Activated CD4-positive, alpha-beta T cell treated with anti-CD3 and anti-CD28 coated beads, Interleukin-2, Interleukin-6, amounts not matched to agents 100 ng/mL and 50 ng/mL, durations not matched to agents 16 hours and 8 hours (primary cell): ENCODE results near the gene TNFAIP8L3.

ENCODE experiments used
- DNase-seq: peaks from one replicate; pipeline ENCODE4 v3.0.0-alpha.2; 2020

The TNFAIP8L3 gene

DNA sequence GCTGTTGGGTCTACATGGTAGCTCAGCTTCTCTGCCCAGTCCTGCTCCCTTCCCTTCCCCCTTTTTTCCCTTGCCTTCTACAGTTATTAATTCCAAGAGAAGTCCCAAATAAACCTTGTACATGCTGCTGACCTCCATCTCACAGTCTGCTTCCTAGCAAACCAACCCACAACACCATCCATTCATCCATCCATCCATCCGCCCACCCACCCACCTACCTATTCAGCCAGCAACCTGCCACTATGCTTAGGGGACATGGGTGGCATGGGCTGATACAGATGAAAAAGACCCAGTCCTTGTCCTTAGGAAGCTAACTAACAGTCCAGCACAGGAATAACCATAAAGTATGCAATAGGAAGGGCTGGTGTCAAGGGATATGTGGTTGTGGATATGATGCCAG lies 5.7 kb downstream of the TNFAIP8L3 start:
- no peak for DNase-seq

DNA sequence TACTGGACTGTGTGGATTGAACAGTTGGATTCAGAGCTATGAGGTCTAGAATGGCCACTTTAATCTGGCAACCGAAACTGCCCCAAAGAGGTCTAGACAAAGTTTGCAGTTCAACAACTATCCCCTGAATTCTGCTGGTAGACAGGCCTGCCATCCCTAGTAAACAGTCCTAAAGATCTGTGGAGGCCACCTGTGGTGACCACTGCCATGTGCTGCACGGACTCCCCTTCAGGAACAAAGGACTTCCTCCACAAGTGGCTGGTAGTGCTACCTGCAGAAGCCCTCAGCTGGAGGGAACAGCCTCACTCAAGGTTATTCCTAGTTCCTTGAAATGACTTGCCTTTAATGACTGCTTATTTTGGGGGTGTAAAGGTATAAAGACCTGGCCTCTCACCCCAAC lies 6.1 kb downstream of the TNFAIP8L3 start:
- no peak for DNase-seq

DNA sequence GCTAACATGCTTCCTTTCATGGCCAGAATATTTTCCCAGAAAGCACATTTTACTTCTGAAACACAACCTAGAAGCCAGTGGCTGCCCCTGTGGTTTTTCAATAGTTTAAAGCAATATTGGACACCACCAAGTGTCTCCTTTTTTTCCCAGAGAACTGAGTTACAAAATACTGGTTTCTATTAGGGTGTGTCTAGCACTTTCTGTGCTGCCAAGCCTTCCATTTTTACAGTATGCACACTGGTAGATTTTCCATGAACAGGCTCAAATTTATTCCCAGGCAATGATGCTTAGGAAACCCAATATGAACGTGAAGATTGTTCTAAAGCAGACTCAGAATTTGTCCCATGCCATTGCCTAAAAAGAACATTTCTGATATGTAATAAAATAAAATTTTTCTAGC lies 7.2 kb downstream of the TNFAIP8L3 start:
- no peak for DNase-seq

GRCh38 chr15:51086409-51086808 lies 8.3 kb downstream of the TNFAIP8L3 start:
- DNase-seq = no peak

- no peak for DNase-seq
Measured at GRCh38 chr15:51085764-51086163, 8.9 kb downstream of the TNFAIP8L3 start.

DNA sequence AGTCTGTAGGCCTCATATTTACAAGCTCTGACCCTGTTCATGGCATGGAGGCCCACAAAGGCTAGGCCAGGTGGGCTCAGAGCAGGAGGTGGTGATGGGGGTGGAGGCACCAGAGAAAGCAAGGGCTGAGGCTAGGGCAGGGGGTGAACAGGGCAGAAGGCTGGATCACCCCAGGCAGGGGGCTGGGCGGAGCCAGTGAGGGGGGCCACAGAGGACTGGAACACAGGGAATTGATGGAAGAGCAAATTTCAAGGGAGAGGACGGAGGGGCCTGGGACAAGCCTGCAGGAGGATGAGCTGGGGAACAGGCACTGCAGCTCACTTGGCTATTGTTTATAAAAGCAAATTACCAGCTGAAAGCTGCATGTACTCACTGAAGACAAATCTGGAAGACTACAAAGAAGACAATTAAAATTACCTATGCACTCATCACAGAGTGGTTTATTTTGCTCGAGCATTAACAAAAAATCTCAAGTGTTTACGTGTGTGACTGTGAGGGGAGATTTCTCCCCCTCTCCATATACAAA lies 11.0 kb downstream of the TNFAIP8L3 start:
- DNase-seq = no peak

- DNase-seq = no peak
Measured at GRCh38 chr15:51082246-51082645, 12.5 kb downstream of the TNFAIP8L3 start.

DNA sequence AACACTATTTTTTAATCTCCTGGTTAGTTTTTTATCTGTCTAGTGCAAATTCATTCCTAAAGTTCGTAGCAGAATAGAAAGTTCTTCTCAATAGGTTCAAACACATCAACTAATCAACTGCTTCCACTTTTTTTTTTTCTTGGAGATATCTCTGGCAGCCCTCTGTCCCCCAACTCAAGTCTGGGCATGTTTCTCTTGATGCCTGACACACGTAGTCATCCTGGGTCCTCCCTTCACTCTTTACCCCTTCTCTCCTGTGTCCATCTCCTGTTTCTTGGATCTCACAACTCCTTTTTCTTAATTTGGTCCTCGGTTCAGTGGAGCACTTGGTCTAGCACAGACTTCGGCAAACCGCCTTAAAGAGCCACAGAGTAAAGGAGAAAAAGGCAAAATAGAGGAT lies 14.4 kb downstream of the TNFAIP8L3 start:
- DNase-seq = no peak

DNA sequence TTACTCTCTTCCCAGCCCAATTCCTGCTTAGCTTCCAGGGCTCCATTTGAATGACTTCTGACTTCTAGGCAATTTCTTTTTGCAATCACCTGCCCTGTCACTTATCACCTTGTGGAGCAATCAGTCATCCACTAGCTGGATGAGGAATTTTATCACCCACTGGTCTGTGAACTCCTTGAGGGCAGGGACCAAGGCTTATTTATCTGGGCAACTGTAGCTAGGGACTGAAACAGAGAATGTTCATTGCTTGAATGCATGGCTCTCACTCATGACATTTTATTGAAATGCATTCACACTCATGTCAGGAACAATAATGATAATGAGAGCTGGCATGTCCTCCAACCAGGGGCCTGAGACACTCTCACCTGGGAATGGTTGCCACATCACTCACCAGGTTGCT lies 15.5 kb downstream of the TNFAIP8L3 start:
- no peak for DNase-seq

DNA sequence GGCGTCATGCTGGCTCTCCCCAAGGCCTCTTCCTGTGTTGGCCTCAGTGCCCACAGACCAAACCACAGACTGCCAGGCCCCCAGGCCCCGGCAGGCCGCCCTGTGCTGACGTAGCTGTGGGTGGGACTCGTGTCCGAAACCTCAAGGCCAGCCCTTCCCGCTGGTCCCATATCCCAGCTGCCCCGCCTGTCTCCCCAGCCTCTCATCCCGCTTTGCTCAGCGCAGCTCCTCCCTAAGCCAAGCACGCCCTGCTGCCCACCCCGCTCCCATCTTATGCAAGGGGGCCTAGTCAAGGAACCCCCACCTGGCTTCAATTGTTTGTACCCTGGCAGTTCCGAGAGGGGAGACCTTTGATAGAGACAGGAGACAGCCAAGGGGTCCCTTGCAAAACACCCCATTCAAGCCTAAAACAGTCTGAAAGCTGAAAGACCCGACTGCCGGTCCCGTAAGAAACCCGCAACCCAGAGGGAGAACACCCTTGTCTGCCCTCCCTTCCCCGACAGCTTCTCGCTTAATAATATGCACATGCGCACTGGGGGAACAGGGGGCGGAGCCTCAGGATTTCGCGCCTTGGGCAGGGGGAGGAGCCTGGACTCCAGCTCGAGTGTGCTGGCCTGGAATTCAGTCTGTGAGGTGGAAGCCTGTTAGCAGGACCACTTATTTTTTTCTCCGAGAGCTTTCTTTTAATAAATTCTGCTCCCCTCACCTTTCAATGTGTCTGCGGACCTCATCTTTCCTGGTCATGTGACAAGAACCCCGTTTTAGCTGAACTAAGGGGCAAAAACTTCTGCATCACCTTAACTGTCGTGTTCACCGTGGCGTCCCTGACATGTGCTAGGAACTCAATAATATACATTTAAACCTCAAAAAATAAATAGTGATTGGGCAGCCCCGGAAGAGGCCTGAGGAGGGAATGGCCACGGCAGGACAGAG lies 17.2 kb downstream of the TNFAIP8L3 start:
- DNase-seq = peak; percentile 77

GRCh38 chr15:51076524-51077220 lies 18.0 kb downstream of the TNFAIP8L3 start:
- no peak for DNase-seq

DNA sequence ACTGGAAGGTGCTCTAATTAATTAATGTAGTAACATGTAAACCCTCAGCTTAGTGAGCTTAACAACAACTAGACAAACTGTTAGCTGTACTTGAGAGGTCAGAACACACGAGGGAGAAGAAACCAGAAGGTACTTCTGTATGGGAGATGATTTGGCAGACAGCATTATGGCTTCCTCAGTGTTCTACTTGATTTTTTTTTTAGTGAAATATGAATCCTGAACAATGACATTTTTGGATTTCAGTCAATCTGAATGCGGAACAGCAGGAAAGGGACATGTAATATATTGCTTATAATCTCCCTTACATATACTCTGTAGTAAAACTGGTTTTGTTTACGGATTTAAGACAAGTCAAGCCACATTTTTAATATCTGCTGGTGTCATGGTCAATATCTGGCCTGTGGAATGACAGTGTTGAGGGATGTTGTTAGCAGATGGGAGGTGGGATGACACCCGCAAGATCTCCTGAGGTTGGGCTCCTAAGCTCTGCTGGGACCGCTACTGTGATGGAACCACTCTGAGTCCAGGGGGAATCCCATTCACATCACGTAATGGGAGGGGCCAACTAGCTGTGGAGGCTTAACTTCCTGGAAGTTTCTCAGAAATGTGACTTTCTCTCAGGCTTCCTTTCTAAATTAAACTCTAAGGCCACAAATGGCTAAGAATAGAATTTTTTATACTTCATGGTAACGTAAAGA lies 18.7 kb downstream of the TNFAIP8L3 start:
- DNase-seq = peak; percentile 50

DNA sequence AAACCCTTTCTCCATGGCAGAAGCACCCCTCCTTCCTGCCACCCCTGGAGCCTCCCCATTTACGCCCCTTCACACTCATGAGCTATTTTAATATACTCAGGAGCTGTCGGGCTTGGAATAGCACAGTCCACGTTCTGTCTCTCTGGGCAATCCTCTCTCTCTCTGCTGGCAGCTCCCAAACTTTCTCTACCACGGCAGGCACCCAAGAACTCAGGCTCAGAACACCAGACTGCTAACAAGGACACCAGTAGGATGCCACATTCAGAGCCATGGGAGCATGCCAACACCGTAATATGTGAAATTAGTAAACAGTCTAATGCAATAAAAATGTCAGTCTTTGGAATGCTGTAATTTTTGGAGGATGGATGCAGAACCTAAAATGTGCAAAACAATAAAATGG lies 19.3 kb downstream of the TNFAIP8L3 start:
- DNase-seq = no peak

DNA sequence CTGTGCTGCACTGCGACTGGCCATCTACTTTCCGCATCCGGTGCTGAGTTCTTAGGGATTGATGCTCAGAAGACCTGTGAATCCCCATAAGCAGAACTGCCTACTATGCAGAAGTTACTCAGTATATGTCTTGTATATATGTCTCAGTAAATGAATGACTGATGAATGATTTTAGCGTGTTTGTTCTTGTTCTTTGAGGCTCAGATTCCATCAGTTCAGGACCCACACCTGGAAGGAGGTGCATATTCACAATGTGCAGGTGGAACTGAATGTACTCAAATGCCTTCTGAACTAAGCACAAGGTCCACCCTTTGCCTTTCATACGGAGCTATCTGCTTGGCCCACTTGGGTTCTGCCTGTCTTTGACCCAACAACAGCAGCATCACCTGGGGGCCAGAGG lies 19.8 kb downstream of the TNFAIP8L3 start:
- no peak for DNase-seq

DNA sequence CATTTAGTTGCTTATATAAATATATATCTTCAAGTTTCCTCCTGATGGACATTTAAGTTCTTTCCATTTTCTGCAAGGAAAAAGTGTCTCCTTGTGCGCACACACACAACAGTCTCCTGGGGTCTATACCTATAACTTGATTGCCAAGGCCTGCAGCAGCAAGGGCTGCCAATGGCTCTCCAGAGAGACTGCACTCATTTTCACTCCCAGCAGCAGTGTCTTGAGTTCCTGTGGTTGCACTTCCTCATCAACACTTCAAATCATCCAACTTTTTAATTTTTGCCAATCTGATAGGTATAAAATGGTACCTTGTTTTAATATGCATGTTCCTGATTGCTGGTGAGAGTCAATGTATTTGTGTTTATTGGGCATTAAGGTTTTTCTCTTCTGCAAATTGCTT lies 23.1 kb downstream of the TNFAIP8L3 start:
- no peak for DNase-seq

DNA sequence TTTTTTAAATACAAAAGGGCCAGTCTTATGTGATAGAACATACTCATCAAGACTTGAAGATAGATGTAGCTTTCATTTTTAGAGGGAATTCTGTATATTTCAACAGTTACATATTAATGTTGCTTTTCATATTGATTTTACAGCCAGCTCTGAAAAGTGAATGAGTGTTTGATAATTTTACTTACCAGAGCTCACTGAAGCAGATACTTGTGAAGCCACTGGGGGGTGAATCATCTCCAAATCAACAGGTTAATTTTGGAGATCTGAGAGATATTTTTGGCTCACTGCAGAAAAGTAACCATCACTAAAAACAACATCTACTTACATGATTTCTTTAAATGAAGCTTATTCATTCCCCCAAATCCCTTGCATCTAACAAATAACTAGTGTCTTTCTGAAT lies 24.7 kb downstream of the TNFAIP8L3 start:
- DNase-seq = no peak

GRCh38 chr15:51067510-51067909 lies 27.2 kb downstream of the TNFAIP8L3 start:
- DNase-seq = no peak

- no peak for DNase-seq
Measured at GRCh38 chr15:51065781-51066180, 28.9 kb downstream of the TNFAIP8L3 start.

DNA sequence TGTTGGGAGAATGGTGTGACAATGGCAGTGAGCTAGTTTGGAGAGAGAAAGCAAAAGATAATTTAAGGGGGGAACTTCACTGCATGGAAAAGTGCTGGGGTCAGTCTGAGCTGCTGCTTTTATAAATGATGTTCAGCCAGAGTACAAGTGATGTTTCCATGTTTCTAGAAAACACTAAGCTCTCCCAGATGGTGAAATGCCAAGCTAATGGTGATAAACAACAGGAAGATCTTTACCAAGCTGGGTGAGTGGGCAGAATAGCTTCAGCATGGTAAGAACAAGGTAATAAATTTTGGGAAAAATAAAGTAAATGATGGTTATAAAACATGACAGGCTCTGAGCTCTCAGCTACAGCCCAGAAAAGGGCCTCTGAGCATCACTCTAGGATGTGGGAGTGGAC lies 29.4 kb downstream of the TNFAIP8L3 start:
- no peak for DNase-seq

DNA sequence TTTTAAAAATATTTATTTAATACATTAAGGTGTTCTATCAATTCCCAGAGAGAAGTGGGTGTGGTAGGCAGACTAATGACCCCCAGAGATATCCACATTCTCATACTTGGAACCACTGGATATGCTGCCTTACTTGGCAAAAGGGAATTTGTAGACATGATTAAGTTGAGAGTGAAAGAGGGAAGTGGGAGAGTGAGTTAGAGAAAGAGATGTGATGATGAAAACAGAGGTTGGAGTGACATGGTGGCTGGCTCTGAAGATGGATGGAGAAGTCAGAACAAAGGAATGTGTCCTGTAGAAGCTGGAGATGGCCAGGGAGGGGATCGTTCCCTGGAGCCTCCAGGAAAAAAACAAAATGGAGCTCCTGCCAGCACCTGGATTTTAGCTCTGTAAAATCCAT lies 32.0 kb downstream of the TNFAIP8L3 start:
- DNase-seq = no peak

DNA sequence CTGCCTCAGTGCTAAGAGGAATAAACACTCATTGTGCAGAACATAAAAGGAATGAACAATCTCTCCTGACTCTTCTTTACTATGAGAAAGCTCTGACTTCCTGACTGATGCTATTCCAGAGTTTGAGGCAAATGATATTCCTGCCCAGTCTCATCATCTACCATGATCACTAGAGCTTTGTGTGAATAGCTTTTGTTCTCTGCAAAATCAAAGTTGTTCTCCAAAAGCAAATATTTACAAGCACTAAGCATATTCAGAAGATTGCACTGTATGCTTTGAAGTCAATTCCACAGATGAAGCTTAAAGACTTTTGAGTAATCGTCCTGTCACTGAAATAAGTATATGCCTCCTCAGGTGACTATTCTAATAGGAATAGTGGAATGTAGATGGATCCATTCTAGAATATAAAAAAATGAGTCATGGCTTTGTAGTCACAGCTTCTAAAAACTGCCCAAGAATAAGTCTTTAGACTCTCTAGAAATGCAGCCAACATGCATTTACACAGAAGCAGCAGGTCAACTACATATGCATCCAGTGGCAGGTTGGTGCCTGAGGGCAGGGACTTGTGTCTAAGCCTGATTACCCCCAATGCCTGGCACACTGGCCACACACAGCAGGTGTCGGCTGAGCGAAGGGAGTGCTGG lies 34.6 kb downstream of the TNFAIP8L3 start:
- no peak for DNase-seq

GRCh38 chr15:51054535-51054934 lies 40.2 kb downstream of the TNFAIP8L3 start:
- no peak for DNase-seq

DNA sequence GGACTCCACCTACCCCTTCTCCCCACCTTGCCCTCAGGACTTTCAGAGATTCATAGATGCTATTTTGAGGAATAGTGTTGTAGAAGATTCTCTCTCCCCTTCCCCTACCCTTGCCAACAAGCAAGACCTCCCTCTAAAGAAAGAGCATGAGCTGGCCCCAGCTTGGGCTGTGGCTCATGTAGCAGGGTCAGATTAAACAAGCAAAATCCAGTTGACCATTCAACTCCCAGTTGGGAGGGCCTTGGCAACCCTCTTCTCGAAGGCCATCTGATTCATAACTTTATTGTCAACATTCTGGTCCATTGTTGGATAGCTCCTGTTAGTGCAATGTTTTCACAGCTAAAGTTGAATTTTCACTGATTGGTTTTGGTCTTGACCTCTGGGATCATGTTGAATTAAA lies 41.1 kb downstream of the TNFAIP8L3 start:
- no peak for DNase-seq
